Measurements from ENCODE around the gene CKMT1A.
"Not testable (repeated sequence)": the region's sequence is repeated elsewhere in the genome, so short reads cannot be mapped to it uniquely, and the experiment has no call there.

The CKMT1A gene

DNA sequence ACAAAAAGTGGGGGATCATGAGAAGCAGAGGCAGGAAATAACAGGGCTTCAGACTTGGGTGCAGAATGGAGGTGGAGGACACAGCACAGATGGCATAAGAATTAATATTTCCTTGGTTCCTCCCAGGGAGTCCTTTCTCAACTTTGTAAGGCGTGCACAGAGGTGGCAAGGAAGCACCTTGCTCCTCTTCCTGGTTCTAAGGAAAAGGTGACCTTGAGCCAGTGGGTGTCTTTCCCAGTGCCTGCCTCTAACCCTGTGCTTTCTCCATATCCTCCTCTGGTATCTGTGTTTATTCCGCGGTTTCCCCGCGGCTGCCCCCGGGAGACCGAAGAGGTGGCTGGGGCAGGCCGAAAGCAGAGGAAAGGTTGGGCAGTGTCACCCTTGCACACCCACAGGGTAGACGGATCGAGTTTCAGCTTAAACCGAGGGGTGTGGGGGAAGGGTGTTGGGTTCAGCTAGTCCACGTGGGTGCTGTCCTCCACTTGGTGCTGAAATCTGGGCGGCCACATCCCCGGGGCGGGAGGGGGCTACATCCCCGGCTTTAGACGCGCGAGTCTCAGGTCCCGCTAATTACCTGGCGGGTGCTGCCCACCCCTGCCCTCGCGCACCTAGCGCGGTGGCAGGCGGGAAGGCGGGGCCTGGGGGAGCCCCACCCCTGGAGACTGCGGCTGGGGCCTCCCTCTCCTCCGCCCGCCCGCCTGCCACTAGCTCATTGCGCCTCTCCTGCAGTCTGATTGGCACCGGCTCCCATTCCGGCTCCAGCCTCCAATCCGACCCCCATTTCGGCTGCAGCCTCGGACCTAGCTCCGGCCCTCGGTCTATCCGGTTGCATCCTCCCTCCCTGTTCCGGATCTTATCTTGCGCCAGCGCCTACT, at the start of gene CKMT1A:
Gene CKMT1A (plus strand): TSS at position 712 of the 875 bp plus-strand sequence. CDS start 192 bp downstream, outside the sequence.
- DNase-seq = not testable (repeated sequence)

DNA sequence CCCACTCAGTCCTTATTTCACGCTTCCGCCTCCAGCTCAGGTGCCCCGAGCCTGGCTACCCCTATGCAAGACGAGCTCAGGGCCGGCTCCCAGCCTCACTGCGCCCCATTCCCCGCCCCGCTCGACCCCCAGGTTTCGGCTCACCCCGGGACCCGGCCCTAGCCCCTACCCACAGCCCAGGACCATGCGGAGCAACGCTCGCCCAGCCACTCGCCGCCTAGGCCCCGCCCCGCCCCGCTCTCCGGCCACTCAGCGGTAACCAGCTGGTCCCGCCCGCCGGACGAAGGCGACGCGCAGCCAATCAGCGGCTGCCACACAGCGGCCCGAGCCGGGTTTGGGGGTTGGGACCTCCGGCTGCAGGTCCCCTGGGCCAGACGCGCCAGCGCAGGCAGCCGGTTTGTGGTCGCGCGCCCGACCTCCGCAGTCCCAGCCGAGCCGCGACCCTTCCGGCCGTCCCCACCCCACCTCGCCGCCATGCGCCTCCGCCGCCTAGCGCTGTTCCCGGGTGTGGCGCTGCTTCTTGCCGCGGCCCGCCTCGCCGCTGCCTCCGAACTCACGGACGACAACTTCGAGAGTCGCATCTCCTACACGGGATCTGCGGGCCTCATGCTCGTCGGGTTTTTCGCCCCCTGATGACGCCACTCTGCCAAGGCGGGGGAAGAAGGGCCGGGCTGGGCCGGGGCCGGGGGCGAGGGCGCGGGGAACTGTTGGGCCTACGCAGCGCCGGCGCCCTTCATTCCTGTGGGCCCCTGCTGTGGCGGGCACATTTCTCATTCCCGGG, 44.8 kb upstream of the CKMT1A start, which contains the start of gene CATSPER2:
Gene CATSPER2 (minus strand): TSS at position 196 of the 781 bp plus-strand sequence. CDS start 783 bp downstream, outside the sequence.
- no peak for DNase-seq

DNA sequence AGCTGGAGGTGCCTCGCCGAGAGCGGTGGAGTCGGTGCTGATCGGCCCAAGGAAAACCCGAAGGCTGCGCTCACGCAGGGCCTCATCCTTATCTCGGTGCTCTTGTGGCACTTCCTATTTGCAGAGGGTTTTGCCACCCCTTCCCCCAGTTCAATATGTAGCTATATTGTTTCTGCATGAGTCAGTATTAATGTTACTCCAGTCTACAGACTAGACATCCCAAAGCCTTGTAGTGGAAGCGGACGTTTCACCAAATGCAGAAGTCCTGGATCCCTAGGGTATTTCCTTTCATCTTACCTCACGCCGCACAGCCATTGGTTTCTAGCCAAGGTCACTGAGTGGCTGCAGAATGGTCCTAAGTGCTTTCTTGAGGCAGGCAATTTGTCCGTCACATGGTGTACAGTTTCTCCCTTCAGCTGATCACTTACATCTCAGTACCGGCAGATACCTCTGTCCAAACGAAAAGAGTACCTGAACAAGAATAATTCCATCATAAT, 44.2 kb upstream of the CKMT1A start:
- not testable (repeated sequence) for DNase-seq

DNA sequence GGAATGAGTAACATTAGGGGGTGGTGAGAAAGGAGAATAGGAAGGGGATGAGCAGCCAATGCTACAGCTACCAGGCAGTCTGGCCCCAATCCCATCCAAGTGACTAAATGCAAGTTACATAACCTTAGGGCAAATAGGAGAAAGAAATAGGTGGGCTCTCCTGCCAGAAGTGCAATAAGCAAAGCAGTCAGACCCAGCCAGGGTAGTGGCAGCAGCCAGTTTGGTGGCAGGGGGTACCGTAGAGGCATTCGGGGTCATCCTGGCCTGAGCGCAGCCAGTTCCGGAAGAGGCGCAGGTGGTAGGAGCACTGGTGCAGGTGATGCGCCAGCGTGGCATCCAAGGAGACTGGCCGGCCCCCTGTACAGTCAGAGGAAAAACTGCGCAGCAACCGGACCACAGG, 33.9 kb upstream of the CKMT1A start:
- DNase-seq = not testable (repeated sequence)

DNA sequence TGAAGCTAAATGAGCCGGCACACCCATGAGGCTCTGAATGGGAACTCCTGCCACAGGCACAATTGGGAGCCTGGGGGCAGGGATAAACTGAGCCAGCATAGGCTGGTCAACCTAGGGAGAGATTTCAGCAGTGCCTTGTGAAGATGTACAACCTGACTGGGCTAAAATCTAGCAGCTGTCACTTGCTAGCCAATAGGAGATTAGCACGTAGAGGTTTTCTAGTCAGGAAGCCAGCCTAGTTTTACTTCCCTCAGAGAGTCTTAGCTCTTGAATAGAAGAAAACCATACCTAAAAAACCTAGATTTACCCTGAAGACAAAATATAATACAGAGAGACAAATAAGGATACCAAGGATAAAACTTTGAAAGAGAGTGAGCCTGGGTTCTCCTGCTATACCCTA, 31.4 kb upstream of the CKMT1A start:
- not testable (repeated sequence) for DNase-seq

DNA sequence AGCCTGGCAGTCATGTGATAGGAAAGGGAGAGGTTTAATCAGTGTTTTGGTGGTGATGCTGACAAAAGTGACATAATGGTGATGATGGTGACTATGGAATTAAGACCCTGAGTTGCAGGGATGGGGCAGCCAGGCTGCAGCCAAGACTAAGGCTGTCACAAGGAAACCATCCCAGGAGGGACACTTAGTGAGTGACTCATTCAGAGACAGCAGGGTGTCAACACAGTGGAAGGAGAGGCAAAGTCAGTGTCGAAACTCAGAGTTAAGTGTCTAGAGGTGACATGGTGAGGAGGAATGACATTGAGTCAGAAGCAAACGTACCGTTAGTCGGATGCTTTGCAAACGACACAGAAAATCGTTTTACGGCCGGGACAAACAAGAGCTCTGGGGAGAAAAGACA, 30.3 kb upstream of the CKMT1A start:
- DNase-seq = not testable (repeated sequence)

DNA sequence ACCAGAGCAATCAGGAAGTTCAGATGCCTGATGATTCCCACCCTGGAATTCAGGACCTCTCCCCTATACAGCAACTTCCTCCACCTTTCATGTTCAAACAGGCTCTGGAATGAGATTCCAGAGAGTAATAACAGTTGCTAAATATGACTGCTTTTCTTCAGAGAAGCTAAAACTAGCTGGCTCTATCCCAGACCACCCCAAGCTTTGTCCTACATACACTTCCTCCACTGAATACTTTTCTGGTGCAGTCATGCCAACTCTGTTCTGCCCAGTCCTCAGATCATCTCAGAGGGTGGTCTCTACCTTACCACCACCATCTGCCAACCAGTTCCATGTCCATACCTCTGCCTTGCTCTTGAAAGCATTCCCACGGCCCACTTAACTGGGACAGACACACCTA, 27.5 kb upstream of the CKMT1A start:
- not testable (repeated sequence) for DNase-seq

DNA sequence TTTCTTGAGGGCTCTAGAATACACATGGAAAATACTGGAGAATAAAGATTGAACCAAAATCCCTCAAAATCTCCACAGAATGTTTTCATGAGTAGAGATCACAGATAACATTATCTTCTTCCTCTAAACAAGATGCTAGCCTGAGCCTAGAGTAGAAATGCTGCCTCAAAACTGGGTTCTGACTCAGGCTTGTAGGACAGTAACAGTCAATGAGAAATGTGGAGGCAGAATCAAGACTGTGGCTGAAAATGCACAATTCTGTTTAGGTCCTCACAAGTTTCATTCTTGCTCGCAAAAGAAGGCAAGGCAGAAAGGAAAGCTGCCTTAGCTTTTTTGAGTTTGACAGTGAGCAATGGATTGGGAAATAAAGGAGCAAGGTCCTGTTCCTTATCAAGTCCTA, 19.5 kb upstream of the CKMT1A start:
- not testable (repeated sequence) for DNase-seq

DNA sequence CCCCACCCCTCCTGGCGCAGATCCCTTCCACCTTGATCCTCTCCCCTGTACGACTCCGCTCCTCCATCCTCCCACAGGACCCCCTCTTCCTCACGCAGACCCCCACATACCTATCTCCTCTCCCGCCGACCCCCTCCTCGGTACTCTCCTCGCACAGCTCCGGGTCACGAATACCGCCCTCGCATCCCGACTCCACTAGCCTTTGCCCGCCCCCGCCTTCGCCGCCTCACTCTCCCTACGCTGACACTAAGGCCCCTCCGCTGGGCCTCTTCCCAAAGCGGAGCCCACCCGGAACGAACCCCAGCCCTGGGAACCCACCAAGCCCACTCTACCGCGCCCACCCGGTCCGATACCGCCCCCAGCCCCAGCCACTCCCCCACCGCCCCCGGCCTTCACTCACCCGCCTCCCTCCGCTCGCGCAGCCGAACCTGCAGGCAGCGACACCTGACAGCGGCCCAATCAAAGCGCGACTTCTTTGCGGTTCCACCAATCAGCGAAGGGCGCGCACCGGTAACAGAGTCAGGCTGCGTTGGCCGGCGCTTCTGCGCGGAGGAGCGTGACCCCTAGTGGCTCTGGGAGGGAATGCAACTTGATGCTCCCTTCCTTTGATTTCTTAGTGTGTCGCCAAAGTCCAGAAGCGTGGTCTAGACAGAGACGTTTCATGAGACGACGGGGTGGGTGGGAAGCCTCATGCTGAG, 3.9 kb upstream of the CKMT1A start:
- DNase-seq = not testable (repeated sequence)

DNA sequence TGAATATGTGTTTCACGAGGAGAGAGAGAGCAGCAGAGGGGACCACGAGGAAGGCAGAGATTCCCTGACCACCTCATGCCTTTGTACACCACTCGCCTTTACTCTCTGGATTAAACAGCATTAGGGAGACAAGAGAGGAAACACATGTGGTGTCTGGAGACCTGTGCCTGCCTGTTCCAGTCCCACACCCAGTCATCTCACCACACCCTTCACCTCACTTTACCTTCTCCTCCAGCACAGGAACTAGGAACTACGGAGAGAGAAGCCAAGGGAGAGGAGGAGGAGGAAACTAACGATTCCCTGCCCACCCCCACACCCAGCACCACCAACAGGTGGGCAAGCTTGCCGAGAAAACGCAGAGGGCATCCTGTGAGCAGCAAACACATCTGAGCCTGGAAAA, 980 bp upstream of the CKMT1A start:
- not testable (repeated sequence) for DNase-seq

DNA sequence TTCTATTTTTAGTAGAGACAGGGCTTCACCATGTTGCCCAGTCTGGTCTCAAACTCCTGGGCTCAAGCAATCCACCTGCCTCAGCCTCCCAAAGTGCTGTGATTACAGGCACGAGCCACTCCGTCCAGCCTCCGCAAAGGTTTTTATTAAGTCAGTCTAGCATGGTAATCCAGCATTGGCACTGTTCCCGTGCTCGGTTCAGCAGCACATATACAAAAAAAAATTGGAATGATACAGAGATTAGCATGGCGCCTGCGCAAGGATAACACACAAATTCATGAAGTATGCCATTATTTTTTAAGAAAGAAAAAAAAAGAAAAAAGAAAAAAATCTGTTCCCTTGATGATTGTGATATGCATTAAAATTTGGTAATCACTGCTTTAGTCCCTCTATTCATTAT, 8.5 kb downstream of the CKMT1A start:
- no peak for DNase-seq

DNA sequence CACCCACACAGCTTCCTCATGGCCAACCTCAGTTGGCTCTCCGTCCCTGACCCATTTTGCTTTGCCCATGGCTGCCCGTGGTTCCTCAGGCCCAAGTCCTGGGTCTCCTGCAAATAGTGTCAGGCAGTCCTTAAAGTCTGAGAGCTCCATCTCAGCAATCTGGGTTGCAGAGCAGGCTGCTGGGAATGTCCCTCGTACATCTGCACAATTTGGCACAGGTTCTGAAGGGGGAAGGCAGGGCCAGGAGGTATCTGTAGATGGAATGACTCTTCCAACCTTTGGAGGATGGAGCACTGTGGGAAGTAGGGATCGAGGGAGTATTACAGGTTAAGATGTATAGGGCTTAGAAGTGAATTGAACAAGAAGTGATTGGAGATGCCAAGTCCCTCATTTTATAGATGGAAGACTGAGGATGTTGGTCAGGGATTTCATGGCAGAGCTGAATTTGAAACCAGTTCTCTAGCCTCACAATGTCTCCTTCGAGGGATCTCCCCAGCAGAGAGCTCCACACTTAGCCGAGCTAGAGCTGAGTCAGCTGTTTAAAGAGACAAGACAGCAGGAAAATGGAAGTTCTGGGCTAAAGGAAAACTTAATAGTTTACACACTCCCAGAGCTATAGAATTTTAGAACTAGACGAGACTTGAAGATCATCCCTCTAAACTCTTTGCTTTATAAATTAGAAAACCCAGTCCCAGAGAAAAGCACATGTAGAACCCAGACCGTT, 9.2 kb downstream of the CKMT1A start:
- no peak for DNase-seq

DNA sequence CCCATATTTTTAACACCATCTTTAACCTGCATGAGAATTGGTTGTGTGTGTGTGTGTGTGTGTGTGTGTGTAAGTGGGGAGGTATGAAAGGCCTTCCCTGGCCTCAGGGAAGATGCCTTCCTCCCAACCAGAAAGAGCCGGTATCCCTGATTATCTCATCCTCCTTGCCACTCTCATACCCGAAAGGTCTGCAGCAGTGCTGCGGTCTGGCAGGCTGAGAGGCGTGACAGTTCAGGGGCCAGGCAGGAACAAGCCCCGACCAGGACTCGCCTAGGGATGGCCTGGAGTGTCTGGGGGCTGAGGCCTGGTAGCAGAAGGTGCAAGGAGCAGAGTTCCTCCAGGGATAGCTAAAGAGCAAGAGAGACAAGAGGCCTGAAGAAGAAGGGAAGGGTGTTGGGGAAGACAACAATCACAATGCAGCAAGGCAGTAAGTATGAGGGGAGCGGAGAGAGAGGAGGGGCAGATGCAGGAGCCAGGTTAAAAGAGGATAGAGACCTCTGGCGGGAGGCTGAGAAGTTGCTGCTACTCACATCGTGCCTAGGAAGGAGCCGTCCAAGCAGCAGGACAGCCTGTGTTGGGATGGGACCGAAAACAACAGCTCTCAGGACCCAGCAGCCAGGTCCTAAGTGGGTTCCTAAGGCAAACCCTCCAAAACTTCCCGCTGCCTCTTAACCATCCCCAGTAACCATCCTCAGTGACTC, 16.9 kb downstream of the CKMT1A start:
- DNase-seq = not testable (repeated sequence)

DNA sequence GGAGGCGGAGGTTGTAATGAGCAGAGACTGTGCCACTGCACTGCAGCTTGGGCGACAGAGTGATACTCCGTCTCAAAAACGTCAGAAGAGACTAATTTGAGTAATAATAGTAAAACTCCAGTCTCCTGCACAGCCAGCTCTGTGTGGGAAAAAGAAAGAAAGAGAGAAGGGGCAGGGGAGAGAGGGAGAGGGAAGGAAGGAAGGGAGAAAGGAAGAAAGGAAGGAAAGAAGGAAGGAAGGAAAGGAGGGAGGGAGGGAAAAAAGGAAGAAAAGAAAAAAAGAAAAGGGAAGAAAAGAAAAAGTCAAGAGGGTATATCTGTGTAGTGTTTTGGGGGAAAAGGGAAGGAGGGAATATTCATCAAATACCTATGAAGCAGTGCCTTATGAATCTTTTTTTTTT, 29.5 kb downstream of the CKMT1A start:
- DNase-seq = no peak

DNA sequence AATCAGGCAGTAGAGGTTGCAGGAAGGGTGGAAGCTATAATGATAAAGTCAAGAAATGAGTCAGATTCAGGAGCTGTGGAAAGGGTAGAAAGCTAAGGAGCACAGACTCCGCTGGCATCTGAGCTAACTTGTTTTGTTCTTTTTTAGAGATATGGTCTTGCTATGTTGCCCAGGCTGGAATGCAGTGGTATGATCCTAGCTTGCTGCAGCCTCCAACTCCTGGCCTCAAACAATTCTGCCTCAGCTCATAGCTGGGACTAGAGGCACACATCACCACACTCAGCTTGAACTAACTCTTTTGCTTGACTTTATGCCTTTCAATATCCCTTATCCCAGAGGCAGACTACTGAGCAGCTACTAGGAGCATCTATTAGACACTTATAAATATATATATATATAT, 32.6 kb downstream of the CKMT1A start:
- DNase-seq = not testable (repeated sequence)

DNA sequence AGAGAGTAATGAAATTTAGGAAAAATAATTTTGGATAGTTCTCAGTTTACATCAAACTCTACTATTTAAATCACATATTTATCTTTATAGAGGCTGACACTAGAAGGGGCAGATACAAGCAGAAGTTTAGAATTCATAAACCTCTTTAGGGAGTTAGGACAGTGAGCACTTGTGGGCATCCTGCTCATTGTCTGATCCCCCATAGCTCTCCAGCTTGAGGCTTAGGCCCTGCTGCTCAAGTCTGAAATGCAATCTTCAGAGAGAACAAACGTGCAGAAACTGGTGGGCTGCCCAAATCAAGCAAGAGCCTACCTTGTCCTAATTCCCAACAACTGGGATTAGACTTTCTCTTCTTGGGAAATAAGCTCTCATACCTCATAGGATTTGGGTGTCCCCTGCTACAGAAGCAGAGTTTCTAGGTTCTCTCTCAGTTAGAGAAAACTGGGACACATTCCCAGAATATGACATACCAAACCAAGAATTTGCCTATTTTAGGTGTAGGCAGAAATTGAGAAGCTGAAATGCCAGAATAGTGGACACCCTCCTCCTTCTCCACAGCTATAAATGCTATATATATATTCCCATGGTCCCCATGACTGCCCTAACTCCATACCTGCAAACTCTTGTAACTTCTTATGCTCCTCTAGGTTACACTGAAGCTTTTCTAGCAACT, 34.5 kb downstream of the CKMT1A start:
- DNase-seq = not testable (repeated sequence)

DNA sequence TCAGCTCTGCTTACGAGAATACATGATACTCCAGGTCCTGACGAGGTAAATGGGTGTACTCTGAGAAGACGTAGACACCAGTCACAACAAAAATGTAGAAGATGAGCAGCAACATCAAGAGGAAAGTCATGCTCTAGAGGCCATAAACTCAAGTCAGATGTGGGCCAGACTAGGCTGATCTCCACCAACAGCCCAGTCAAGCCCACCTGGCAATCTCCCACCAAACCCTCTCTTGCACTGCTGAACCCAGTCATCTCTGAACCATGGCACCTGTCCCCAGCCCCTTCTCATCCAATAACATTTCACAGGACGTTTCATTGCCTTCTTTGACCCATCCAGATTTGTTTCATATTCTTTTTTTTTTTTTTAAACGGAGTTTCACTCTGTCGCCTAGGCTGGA, 41.8 kb downstream of the CKMT1A start:
- no peak for DNase-seq

DNA sequence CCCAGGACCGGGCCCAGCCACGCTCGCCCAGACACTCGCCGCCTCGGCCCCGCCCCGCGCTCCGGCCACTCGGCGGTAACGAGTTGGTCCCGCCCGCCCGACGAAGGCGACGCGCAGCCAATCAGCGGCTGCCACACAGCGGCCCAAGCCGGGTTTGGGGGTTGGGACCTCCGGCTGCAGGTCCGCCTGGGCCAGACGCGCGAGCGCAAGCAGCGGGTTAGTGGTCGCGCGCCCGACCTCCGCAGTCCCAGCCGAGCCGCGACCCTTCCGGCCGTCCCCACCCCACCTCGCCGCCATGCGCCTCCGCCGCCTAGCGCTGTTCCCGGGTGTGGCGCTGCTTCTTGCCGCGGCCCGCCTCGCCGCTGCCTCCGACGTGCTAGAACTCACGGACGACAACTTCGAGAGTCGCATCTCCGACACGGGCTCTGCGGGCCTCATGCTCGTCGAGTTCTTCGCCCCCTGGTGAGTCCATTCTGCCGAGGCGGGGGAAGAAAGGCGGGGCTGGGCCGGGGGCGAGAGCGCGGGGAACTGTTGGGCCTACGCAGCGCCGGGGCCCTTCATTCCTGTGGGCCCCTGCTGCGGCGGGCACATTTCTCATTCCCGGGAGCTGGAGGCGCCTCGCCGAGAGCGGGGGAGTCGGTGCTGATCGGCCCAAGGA, 52.7 kb downstream of the CKMT1A start, which contains the start of gene PDIA3:
Gene PDIA3 (plus strand): TSS at position 194 of the 658 bp plus-strand sequence. CDS start 102 bp downstream, at position 296.
- DNase-seq = peak; percentile 86

DNA sequence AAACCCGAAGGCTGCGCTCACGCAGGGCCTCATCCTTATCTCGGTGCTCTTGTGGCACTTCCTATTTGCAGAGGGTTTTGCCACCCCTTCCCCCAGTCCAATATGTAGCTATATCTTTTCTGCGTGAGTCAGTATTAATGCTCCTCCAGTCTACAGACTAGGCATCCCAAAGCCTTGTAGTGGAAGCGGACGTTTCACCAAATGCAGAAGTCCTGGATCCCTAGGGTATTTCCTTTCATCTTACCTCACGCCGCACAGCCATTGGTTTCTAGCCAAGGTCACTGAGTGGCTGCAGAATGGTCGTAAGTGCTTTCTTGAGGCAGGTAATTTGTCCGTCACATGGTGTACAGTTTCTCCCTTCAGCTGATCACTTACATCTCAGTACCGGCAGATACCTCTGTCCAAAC, 53.2 kb downstream of the CKMT1A start:
- DNase-seq = not testable (repeated sequence)

DNA sequence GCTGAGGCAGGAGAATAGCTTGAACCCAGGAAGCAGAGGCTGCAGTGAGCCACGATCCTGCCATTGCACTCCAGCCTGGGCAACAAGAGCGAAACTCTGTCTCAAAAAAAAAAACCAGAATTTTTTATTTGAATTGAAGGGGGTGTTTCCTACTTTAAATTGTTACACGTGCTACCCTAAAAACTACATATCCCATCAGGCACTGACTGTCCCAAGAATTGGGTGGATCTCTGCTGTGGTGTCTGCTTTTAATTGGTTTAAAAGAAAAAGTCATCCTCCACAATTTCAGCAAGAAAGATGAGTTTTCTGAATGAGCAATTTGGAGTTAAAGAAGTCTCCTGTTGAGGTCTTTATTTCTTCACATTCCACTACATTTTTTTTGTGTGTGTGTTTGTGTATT, 54.7 kb downstream of the CKMT1A start:
- DNase-seq = no peak
